ENCODE results near the gene ZNF787. TPM values are rescaled to one million over a fixed set of nuclear protein-coding genes. Genes with fewer than 3 reads are reported as not detected.
A peak's percentile ranks its signal among the peaks of the same experiment; 100 is the strongest.

ZNF787 gene
- total and polyA plus RNA-seq, 2 of the 13 experiments (the other 11 are each of a cell fraction or from before 2014, with no cell fraction given), result 15.1 to 42.8 TPM

- Histone ChIP-seq H3K9ac (ENCODE audit: insufficient read depth, low read depth, low read length) (no peak overlapping the region), H3K79me2 (ENCODE audit: insufficient read depth, low read length) (peaks cover under 1% of the 10 kb centered on the region), H2AFZ (ENCODE audit: low read length) (no peak overlapping the region), H3K36me3 (replicated peaks in 1 of 2; ENCODE audit: control insufficient read depth in 1 of 2, insufficient read depth in 2 of 2, low read length in 2 of 2) (no peaks in the 10 kb centered on the region), H3K27ac (ENCODE audit: extremely low read length, insufficient read depth, low read length) (peak overlapping the region; percentile 34), H3K4me3 (replicated peaks in 1 of 3; ENCODE audit: insufficient read depth in 1 of 3, low read depth in 2 of 3, low read length in 3 of 3) (no peak overlapping the region), H3K9me3 (ENCODE audit: low read length) (no peaks in the 10 kb centered on the region), H3K4me1 (ENCODE audit: insufficient read depth, low read length) (peaks cover 60% of the 10 kb centered on the region), H3K27me3 (ENCODE audit: control insufficient read depth in 1 of 2, insufficient read depth in 2 of 2, low read length in 2 of 2) (no peaks in the 10 kb centered on the region; a peak in 1 of 5 replicates), H3K4me2 (ENCODE audit: low read depth, low read length) (no peak overlapping the region), H4K20me1 (ENCODE audit: insufficient read depth, low read length) (no peaks in the 10 kb centered on the region)
- DNase-seq (ENCODE audit: low spot score) (no peak), ATAC-seq (no peak), FAIRE-seq (no peak)
- TF ChIP-seq EZH2 (conservative IDR thresholded peaks at IDR 0.05; ENCODE audit: low read depth, low read length), result no peak
- TF ChIP-seq ZGPAT (CRISPR knock-in tag; IDR thresholded peaks at IDR 0.05), result 0 out of 2 replicates have a peak, but pooled peaks have one; percentile 12
- no peak for TF ChIP-seq NCOA1 (CRISPR knock-in tag; IDR thresholded peaks at IDR 0.05)
- TF ChIP-seq ZNF251 (CRISPR knock-in tag; IDR thresholded peaks at IDR 0.05), result no peak
- no peak for TF ChIP-seq ZNF138 (CRISPR knock-in tag; IDR thresholded peaks at IDR 0.05; ENCODE audit: low read depth)
- ChIA-PET POLR2A (interaction anchor here (1.2 to 2.7 kb wide), 6 partner anchors 10 to 27 kb away, joined by 3 to 15 read pairs (median 8); partner anchors contain the start of gene ZNF787), CTCF (ENCODE audit: low intra/inter-chr PET ratio, low total read pairs) (no interaction called here)
- intact Hi-C loops (cut with micrococcal nuclease; ENCODE audit: unreplicated experiment), result no loop called here
- BruUV-seq (replicated peaks), result no TSS peak
- in situ Hi-C loops (cut with HindIII; ENCODE audit: extremely low pct_ligation_motif_present, low pct_unique_long_range_greater_than_20kb), result no loop called here
- 83% methylated on average over 6 of the region's 6 CpGs for WGBS (ENCODE audit: low lambda C conversion rate)
Observed at GRCh38 chr19:56137405-56137804, 16.3 kb upstream of the ZNF787 start.

- BruUV-seq (replicated peaks), result no TSS peak
- CTCF ChIA-PET (ENCODE audit: low intra/inter-chr PET ratio, low total read pairs), result no interaction called here
- no peaks in the 10 kb centered on the region for H3K27me3 ChIP-seq (ENCODE audit: control insufficient read depth in 1 of 2, insufficient read depth in 2 of 2, low read length in 2 of 2)
- ATAC-seq, result no peak
- H3K9ac ChIP-seq (ENCODE audit: insufficient read depth, low read depth, low read length), result peak overlapping the region; percentile 35
- WGBS (ENCODE audit: low lambda C conversion rate), result 42% methylated on average over 8 of the region's 10 CpGs
- no peaks in the 10 kb centered on the region for H3K36me3 ChIP-seq (replicated peaks in 1 of 2; ENCODE audit: control insufficient read depth in 1 of 2, insufficient read depth in 2 of 2, low read length in 2 of 2)
- FAIRE-seq, result peak; percentile 72
- H3K4me2 ChIP-seq (ENCODE audit: low read depth, low read length), result peak overlapping the region; percentile 83
- intact Hi-C loops (cut with micrococcal nuclease; ENCODE audit: unreplicated experiment), result loop anchor here (1.0 kb wide), 1 partner anchor 18 kb away; no protein-coding TSS in a partner anchor
- no peaks in the 10 kb centered on the region for H3K79me2 ChIP-seq (ENCODE audit: insufficient read depth, low read length)
- POLR2A ChIA-PET, result interaction anchor here (0.7 to 2.7 kb wide), 4 partner anchors 11 to 25 kb away, joined by 3 to 15 read pairs (median 5); partner anchors contain the start of gene ZNF787
- peak overlapping the region; percentile 58 for H3K27ac ChIP-seq (ENCODE audit: extremely low read length, insufficient read depth, low read length)
- H4K20me1 ChIP-seq (ENCODE audit: insufficient read depth, low read length), result no peaks in the 10 kb centered on the region
- no peaks in the 10 kb centered on the region for H3K9me3 ChIP-seq (ENCODE audit: low read length)
- H2AFZ ChIP-seq (ENCODE audit: low read length), result peak overlapping the region; percentile 93
- in situ Hi-C loops (cut with HindIII; ENCODE audit: extremely low pct_ligation_motif_present, low pct_unique_long_range_greater_than_20kb), result no loop called here
- H3K4me3 ChIP-seq (replicated peaks in 1 of 3; ENCODE audit: insufficient read depth in 1 of 3, low read depth in 2 of 3, low read length in 3 of 3), result peak overlapping the region in 1 of 3 experiments; percentile 25; a peak in 1 of 6 replicates
- DNase-seq (ENCODE audit: low spot score), result peak; percentile 56
- H3K4me1 ChIP-seq (ENCODE audit: insufficient read depth, low read length), result peaks cover 63% of the 10 kb centered on the region
- TF ChIP-seq E2F5 (CRISPR knock-in tag; conservative IDR thresholded peaks at IDR 0.05) (no peak), ZNF644 (CRISPR knock-in tag; IDR thresholded peaks at IDR 0.05; ENCODE audit: low read depth) (0 out of 2 replicates have a peak, but pooled peaks have one; percentile 11), SKI (IDR thresholded peaks at IDR 0.05; ENCODE audit: partially characterized antibody) (no peak), ZNF780A (CRISPR knock-in tag; IDR thresholded peaks at IDR 0.05) (no peak), ZBTB4 (CRISPR knock-in tag; IDR thresholded peaks at IDR 0.05; ENCODE audit: borderline replicate concordance) (no peak), GATAD2A (CRISPR knock-in tag; IDR thresholded peaks at IDR 0.05) (peak; percentile 36; the same call in 1 of the 2 replicates), DRAP1 (CRISPR knock-in tag; IDR thresholded peaks at IDR 0.05) (no peak)
Observed at GRCh38 chr19:56136362-56136761, 15.3 kb upstream of the ZNF787 start.

Measured in HepG2 (cell line).